Measurements from ENCODE around the gene LAMC3.
"Not testable (repeated sequence)": the region's sequence is repeated elsewhere in the genome, so short reads cannot be mapped to it uniquely, and the experiment has no call there.

The LAMC3 gene

DNA sequence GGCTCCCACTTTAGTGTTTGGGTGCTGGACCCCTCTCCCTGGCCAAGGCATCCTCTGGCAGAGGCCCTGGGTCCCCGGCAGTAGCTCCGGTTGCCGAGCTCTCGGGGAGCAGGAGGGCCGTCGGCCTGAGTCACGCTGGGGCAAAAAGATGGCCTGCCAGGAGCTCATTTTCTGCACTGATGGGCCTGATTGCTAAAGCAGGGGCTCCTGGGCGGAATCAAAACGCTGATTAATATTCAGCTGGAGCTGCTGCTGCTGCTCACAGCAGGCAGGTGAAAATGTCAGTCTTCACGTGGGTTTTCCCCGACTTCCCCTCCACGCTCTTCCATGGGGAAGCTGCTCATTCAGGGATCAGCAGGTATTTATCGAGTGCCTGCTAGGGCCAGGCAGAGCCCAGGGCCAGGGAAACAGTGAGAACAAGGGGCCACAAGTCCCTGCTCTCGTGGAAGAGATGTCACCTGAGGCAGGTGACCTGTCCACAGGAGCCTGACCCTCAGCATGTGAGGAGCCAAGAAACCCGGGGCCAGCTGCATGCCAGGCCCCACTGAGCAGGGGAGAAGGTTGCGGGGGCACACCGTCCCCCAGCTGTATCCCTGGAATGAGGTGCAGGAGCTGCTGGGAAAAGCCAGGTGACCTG, 22.1 kb downstream of the LAMC3 start:
- H3K4me3 ChIP-seq (ENCODE audit: low read depth, low read length): no peak overlapping the region
- TF ChIP-seq, protein P1, sequence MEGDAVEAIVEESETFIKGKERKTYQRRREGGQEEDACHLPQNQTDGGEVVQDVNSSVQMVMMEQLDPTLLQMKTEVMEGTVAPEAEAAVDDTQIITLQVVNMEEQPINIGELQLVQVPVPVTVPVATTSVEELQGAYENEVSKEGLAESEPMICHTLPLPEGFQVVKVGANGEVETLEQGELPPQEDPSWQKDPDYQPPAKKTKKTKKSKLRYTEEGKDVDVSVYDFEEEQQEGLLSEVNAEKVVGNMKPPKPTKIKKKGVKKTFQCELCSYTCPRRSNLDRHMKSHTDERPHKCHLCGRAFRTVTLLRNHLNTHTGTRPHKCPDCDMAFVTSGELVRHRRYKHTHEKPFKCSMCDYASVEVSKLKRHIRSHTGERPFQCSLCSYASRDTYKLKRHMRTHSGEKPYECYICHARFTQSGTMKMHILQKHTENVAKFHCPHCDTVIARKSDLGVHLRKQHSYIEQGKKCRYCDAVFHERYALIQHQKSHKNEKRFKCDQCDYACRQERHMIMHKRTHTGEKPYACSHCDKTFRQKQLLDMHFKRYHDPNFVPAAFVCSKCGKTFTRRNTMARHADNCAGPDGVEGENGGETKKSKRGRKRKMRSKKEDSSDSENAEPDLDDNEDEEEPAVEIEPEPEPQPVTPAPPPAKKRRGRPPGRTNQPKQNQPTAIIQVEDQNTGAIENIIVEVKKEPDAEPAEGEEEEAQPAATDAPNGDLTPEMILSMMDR (IDR thresholded peaks at IDR 0.05; ENCODE audit: low read depth, low read length, missing control alignments): no peak
- no peak overlapping the region for H3K27ac ChIP-seq
- in situ Hi-C loops (cut with HindIII; ENCODE audit: low pct_ligation_motif_present, low sequenced_read_pairs): no loop called here
- peaks cover 52% of the 10 kb centered on the region for H3K27me3 ChIP-seq (replicated peaks)
- no peak for DNase-seq
- no peaks in the 10 kb centered on the region for H3K36me3 ChIP-seq (replicated peaks)

DNA sequence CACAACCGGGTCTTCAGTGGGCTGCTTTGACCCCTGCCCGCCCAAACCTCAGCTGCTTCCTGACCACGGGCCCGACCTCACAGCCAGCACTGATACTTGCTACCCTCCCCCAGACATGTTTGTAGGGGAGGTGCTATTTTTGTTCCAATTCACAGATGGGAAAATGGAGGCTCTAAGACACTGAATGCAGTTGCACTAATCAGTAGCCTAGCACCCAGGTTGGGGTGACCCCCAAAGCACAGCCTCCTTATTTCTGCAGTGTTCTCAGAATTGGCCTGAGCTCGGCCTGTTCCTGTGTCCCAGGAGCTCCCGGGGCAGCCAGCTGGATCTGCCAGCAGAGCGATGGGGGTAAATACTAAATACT, 22.6 kb downstream of the LAMC3 start:
- no peaks in the 10 kb centered on the region for H3K36me3 ChIP-seq (replicated peaks)
- no peak overlapping the region for H3K4me3 ChIP-seq (ENCODE audit: low read depth, low read length)
- DNase-seq: no peak
- in situ Hi-C loops (cut with HindIII; ENCODE audit: low pct_ligation_motif_present, low sequenced_read_pairs): no loop called here
- peaks cover 52% of the 10 kb centered on the region for H3K27me3 ChIP-seq (replicated peaks)
- TF ChIP-seq, protein P1 (IDR thresholded peaks at IDR 0.05; ENCODE audit: low read depth, low read length, missing control alignments): no peak
- no peak overlapping the region for H3K27ac ChIP-seq

DNA sequence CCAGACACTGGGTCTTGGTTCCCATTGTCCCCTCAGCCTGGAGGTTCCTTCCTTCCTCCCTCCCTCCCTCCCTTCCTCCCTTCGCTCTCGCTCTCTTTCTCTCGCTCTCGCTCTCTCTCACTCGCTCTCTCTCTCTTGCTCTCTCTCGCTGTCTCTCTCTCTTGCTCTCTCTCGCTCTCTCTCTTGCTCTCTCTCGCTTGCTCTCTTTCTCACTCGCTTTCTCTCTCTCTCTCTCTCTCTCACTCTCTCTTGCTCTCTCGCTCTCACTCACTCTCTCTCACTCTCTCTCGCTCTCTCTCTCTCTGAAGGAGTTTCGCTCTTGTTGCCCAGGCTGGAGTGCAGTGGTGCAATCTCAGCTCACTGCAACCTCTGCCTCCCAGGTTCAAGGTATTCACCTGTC, 23.4 kb downstream of the LAMC3 start:
- TF ChIP-seq, protein P1 (IDR thresholded peaks at IDR 0.05; ENCODE audit: low read depth, low read length, missing control alignments): no peak
- Histone ChIP-seq H3K27me3 (replicated peaks) (peaks cover 55% of the 10 kb centered on the region), H3K27ac (no peak overlapping the region), H3K4me3 (ENCODE audit: low read depth, low read length) (no peak overlapping the region), H3K36me3 (replicated peaks) (no peaks in the 10 kb centered on the region)
- DNase-seq: no peak
- in situ Hi-C loops (cut with HindIII; ENCODE audit: low pct_ligation_motif_present, low sequenced_read_pairs): no loop called here

DNA sequence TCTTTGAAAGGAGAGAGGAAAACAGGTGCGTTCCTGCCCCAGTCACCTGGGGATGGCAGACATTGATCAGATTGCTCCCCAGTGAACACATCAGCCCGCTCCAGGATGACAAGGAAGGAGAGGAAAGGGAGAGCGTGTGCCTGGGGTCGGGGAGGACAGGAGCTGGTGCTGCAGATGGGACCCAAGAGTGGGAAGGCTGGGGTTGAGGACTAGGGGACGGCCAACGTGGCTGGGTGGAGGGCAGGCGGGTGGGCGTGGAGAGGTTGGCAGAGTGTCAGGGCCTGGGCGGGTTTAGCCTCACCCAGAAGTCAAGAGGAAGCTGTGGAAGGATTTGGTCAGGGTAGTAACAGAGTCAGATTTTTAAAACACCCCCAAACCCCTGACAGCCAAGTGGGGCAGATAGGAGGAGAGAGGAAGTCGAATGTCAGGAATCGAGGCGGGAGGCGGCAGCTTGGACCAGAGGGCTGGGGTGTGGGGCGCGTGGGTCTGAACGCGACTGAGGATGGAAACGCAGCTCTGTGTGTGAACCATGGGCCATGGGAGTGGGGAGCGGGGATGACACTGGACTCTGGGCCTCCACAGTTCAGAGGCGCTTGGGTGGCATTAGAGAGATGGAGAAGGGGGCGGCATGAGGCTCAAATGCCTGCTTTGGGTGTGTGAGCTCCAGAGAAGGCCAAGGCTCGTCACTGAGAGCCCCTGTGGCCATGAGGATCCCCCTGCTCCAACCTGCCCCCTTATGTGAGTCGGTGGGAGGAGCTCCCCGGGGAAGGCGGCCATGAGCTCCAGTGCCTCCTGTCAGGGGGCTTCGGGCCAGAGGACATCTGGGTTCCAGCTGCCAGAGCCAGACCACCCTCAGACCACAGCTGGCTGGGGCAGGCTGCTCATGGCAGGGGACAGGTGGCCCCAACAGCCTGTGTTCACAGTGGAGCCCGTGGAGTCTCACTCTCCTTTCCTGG, 24.6 kb downstream of the LAMC3 start:
- TF ChIP-seq, protein P1 (IDR thresholded peaks at IDR 0.05; ENCODE audit: low read depth, low read length, missing control alignments): no peak
- Histone ChIP-seq H3K4me3 (ENCODE audit: low read depth, low read length) (no peak overlapping the region), H3K27me3 (replicated peaks) (peaks cover 59% of the 10 kb centered on the region), H3K27ac (no peak overlapping the region), H3K36me3 (replicated peaks) (no peaks in the 10 kb centered on the region)
- in situ Hi-C loops (cut with HindIII; ENCODE audit: low pct_ligation_motif_present, low sequenced_read_pairs): no loop called here
- no peak for DNase-seq

DNA sequence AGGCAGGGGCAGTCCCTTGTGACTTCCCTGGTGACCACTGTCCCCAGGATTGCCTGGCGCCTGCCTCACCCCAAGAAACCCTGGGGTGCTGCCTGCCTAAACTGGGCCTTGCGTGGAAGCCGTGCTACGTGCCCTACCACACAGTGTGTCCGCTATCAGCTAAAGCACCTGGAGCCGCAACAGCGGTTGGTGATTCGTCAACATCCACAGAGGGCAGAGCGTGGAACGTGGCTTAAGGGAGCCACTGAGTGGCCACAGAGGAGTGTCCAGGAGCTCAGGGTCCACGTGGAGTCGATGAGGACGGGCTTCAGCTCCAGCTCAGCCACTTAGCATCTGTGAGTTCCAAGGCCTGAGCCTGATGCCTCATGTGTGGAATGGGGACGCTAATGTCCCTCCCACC, 25.3 kb downstream of the LAMC3 start:
- TF ChIP-seq, protein P1 (IDR thresholded peaks at IDR 0.05; ENCODE audit: low read depth, low read length, missing control alignments): no peak
- H3K4me3 ChIP-seq (ENCODE audit: low read depth, low read length): no peak overlapping the region
- H3K27me3 ChIP-seq (replicated peaks): peaks cover 59% of the 10 kb centered on the region
- H3K27ac ChIP-seq: no peak overlapping the region
- H3K36me3 ChIP-seq (replicated peaks): no peaks in the 10 kb centered on the region
- DNase-seq: no peak
- in situ Hi-C loops (cut with HindIII; ENCODE audit: low pct_ligation_motif_present, low sequenced_read_pairs): no loop called here

DNA sequence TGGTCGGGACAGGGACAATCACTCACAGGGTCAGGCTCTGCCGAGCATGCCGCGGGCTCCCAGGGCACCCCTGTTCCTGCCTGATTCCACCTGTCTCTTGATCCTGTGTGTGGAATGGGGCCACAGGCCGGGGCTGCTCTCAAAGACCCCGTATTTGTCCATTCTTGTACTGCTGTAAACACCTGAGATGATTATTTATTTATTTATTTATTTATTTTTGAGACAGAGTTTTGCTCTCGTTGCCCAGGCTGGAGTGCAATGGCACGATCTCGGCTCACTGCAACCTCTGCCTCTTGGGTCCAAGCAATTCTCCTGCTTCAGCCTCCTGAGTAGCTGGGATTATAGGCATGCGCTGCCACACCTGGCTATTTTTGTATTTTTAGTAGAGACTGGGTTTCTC, 25.8 kb downstream of the LAMC3 start:
- peaks cover 60% of the 10 kb centered on the region for H3K27me3 ChIP-seq (replicated peaks)
- H3K4me3 ChIP-seq (ENCODE audit: low read depth, low read length); H3K36me3 ChIP-seq (replicated peaks); H3K27ac ChIP-seq; DNase-seq; in situ Hi-C loops (cut with HindIII; ENCODE audit: low pct_ligation_motif_present, low sequenced_read_pairs): not testable (repeated sequence)

Measured in brain microvascular endothelial cell (primary cell).